ENCODE data around the gene SCML2. TPM values are rescaled to one million over a fixed set of nuclear protein-coding genes. Genes with fewer than 3 reads are reported as not detected.
"Not testable (repeated sequence)": the region's sequence is repeated elsewhere in the genome, so short reads cannot be mapped to it uniquely, and the experiment has no call there.

Gene SCML2
- 40.3 TPM for polyA plus RNA-seq (2013, experiment 1 of 4)
- polyA plus RNA-seq (2013, experiment 2 of 4): 39.1 TPM
- polyA plus RNA-seq (2013, experiment 3 of 4): 33.2 TPM
- polyA plus RNA-seq (2013, experiment 4 of 4): 34.4 TPM

DNA sequence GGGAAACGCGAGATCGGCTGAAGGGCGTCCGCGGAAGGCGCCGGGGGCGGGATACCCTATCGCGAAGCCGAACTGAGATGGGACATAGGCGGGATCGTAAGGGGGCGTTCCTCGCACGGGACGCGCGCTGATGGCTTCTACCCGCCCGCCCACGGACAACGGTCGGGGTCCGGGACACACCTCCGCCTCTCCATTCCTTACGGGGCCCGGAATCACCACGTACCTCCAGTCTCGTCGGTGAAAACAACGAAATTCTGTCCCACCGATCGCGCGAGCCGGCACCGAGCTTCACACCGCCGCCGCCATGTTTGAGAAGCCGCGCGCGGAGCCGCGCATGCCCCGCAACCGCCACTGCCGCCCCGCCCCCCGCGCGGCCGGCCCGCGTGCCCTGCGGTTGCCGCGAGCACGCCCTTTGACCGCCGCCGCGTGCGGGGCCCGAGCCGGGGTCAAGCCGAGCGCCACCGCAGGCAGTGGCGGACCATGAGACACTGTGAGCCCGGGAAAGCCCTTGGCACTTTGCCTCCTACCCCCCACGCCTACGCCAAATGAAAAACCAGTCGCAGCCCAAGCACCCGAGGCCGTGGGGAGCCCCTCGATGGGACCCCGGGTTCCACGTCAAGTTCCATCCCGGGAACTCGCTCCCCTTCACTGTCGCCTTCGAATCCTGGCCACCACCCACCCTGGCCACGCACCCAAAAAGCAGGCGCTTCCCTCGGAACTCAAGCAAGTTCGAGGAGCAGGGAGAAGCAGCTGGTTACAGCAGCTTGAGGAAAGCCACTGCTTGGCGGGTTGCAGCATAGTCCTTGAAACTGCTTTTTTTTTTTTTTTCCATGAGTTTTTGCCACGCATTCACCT, at the start of gene SCML2:
SCML2 (minus strand) TSS at position 320 of the 855 bp plus-strand sequence. CDS start 20,617 bp downstream, outside the sequence.
- 1 to 2% methylated on average over 92 of the region's 92 CpGs for WGBS, 2 experiments
- H3K4me3 ChIP-seq (ENCODE audit: insufficient read depth, low read depth, low read length): peak within 1 kb of the TSS; percentile 53
- no peaks in the 10 kb centered on the region for H3K36me3 ChIP-seq (ENCODE audit: control insufficient read depth, insufficient read depth, low read length)
- H3K9me3 ChIP-seq (ENCODE audit: control insufficient read depth, low read length): no peaks in the 10 kb centered on the region
- H3K27me3 ChIP-seq (ENCODE audit: control insufficient read depth, insufficient read depth, low read length, poor library complexity, severe bottlenecking): peaks cover 11% of the 10 kb centered on the region
- peak within 1 kb of the TSS; percentile 44 for H3K27ac ChIP-seq (ENCODE audit: insufficient read depth, low read depth, low read length, poor library complexity, severe bottlenecking)
- no peaks in the 10 kb centered on the region for H3K4me1 ChIP-seq (ENCODE audit: control insufficient read depth, insufficient read depth, low read length)

DNA sequence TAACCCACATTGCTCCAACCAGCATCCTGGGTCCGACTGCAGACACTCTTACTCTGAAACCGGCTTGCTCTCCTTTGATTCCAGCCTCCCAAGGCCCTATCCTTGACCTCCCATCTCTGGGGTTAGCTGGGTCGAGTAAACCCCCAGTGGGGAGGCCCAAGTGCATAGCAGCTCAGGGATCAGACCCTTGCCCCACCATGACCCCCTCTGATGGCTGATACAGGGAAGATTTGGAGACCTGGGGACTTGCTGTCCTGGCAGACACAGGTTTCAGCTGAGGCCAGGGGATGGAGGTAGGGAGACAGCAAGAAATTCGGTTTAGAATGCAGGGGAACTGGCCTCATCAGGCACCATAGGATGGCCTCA, 47.3 kb upstream of the SCML2 start:
- H3K27me3 ChIP-seq (ENCODE audit: control insufficient read depth, insufficient read depth, low read length, poor library complexity, severe bottlenecking): no peaks in the 10 kb centered on the region
- no peaks in the 10 kb centered on the region for H3K36me3 ChIP-seq (ENCODE audit: control insufficient read depth, insufficient read depth, low read length)
- no peak overlapping the region for H3K4me3 ChIP-seq (ENCODE audit: insufficient read depth, low read depth, low read length)
- WGBS, 2 experiments: 85 to 92% methylated on average over 4 of the region's 4 CpGs
- H3K4me1 ChIP-seq (ENCODE audit: control insufficient read depth, insufficient read depth, low read length): no peaks in the 10 kb centered on the region
- H3K9me3 ChIP-seq (ENCODE audit: control insufficient read depth, low read length): no peaks in the 10 kb centered on the region
- no peak overlapping the region for H3K27ac ChIP-seq (ENCODE audit: insufficient read depth, low read depth, low read length, poor library complexity, severe bottlenecking)

DNA sequence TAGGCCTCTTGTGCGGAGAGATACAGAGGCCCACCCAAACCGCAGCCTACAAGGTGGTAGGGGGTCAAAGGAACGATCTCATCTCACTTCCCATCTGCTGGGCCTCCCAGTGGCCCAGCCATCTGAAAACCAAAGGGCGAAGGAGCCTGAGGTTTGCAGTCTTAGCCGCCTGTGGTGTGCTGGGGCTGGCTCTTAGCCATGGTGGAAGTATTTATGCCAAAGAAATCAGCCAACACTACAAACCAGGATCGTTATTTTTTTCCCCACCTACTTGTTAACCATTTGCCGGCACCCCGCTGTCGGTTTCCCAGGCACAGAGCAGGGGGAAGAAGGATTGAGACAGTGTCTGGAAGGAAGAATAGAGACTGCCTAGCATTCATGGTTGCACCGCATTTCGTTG, 40.0 kb upstream of the SCML2 start:
- Histone ChIP-seq H3K27me3 (ENCODE audit: control insufficient read depth, insufficient read depth, low read length, poor library complexity, severe bottlenecking) (no peaks in the 10 kb centered on the region), H3K27ac (ENCODE audit: insufficient read depth, low read depth, low read length, poor library complexity, severe bottlenecking) (no peak overlapping the region), H3K4me3 (ENCODE audit: insufficient read depth, low read depth, low read length) (no peak overlapping the region), H3K9me3 (ENCODE audit: control insufficient read depth, low read length) (no peaks in the 10 kb centered on the region), H3K36me3 (ENCODE audit: control insufficient read depth, insufficient read depth, low read length) (no peaks in the 10 kb centered on the region), H3K4me1 (ENCODE audit: control insufficient read depth, insufficient read depth, low read length) (no peaks in the 10 kb centered on the region)
- 89 to 90% methylated on average over 9 to 11 of the region's 11 CpGs for WGBS, 2 experiments

DNA sequence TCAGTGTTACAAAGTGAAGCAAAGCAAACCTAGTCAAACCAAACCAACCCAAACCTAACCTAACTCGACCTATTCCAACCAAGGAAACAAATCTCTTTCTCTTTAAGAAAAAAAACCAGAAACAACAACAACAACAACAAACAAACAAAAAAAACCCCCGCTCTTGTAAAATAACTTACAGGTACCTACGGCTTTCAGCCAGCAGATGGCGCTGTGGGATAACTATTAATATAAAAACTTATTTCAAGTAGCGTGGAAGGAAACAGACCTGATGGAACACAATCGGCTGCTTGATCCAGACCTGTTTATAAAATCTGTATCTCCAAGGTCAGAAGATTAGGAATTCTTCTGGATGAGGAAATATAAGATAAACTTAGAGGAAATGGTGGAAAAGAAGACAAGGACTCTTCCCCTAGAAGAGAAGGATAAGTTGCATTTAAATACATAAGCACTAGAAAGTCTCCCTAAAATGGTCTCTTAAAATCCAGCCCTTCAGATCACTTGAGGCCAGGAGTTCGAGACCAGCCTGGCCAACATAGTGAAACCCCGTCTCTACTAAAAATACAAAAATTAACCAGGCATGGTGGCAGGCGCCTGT, 36.6 kb upstream of the SCML2 start:
- no peaks in the 10 kb centered on the region for H3K36me3 ChIP-seq (ENCODE audit: control insufficient read depth, insufficient read depth, low read length)
- no peaks in the 10 kb centered on the region for H3K4me1 ChIP-seq (ENCODE audit: control insufficient read depth, insufficient read depth, low read length)
- H3K4me3 ChIP-seq (ENCODE audit: insufficient read depth, low read depth, low read length): no peak overlapping the region
- no peak overlapping the region for H3K27ac ChIP-seq (ENCODE audit: insufficient read depth, low read depth, low read length, poor library complexity, severe bottlenecking)
- WGBS, 2 experiments: 33 to 34% methylated on average over 4 to 6 of the region's 9 CpGs
- no peaks in the 10 kb centered on the region for H3K27me3 ChIP-seq (ENCODE audit: control insufficient read depth, insufficient read depth, low read length, poor library complexity, severe bottlenecking)
- H3K9me3 ChIP-seq (ENCODE audit: control insufficient read depth, low read length): no peaks in the 10 kb centered on the region

DNA sequence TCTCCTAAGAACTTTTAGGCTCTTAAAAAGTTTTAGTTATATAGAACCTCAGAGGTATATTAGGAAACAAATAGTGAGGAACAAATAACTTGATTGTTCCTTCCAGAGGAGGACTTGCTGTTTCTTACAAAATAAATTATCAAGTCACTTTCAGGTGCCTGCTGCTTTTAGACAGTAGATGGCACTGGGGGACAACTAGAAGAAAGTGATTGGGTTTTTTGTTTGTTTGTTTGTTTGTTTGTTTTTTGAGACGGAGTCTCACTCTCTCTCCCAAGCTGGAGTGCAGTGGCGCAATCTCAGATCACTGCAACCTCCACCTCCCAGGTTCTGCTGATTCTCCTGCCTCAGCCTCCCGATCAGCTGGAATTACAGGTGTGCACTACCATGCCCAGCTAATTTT, 35.5 kb upstream of the SCML2 start:
- H3K4me3 ChIP-seq (ENCODE audit: insufficient read depth, low read depth, low read length): no peak overlapping the region
- 63 to 79% methylated on average over 3 of the region's 3 CpGs for WGBS, 2 experiments
- no peaks in the 10 kb centered on the region for H3K9me3 ChIP-seq (ENCODE audit: control insufficient read depth, low read length)
- no peak overlapping the region for H3K27ac ChIP-seq (ENCODE audit: insufficient read depth, low read depth, low read length, poor library complexity, severe bottlenecking)
- no peaks in the 10 kb centered on the region for H3K4me1 ChIP-seq (ENCODE audit: control insufficient read depth, insufficient read depth, low read length)
- no peaks in the 10 kb centered on the region for H3K27me3 ChIP-seq (ENCODE audit: control insufficient read depth, insufficient read depth, low read length, poor library complexity, severe bottlenecking)
- no peaks in the 10 kb centered on the region for H3K36me3 ChIP-seq (ENCODE audit: control insufficient read depth, insufficient read depth, low read length)

DNA sequence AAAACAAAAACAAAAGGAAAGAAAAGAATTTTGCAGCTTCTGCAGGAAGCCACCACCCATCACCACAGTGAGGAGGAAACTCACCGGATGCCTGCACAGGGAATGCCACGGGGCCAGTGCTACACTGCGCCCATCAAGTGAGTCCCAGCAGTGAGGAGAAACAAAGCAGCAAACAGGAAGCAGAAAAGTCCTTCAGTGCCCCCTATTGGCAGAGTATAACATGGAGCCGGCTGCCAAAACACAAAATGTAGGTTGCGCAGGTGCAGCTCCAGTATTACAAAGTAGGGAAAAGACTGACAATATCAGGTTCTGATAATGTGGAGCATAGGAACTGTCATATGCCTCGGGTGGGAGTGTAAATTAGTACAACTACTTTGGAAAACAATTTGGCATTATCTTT, 23.3 kb upstream of the SCML2 start:
- Histone ChIP-seq H3K9me3 (ENCODE audit: control insufficient read depth, low read length) (no peaks in the 10 kb centered on the region), H3K4me1 (ENCODE audit: control insufficient read depth, insufficient read depth, low read length) (no peaks in the 10 kb centered on the region), H3K27ac (ENCODE audit: insufficient read depth, low read depth, low read length, poor library complexity, severe bottlenecking) (no peak overlapping the region), H3K36me3 (ENCODE audit: control insufficient read depth, insufficient read depth, low read length) (no peaks in the 10 kb centered on the region), H3K27me3 (ENCODE audit: control insufficient read depth, insufficient read depth, low read length, poor library complexity, severe bottlenecking) (no peaks in the 10 kb centered on the region), H3K4me3 (ENCODE audit: insufficient read depth, low read depth, low read length) (no peak overlapping the region)
- 33 to 34% methylated on average over 6 of the region's 6 CpGs for WGBS, 2 experiments

DNA sequence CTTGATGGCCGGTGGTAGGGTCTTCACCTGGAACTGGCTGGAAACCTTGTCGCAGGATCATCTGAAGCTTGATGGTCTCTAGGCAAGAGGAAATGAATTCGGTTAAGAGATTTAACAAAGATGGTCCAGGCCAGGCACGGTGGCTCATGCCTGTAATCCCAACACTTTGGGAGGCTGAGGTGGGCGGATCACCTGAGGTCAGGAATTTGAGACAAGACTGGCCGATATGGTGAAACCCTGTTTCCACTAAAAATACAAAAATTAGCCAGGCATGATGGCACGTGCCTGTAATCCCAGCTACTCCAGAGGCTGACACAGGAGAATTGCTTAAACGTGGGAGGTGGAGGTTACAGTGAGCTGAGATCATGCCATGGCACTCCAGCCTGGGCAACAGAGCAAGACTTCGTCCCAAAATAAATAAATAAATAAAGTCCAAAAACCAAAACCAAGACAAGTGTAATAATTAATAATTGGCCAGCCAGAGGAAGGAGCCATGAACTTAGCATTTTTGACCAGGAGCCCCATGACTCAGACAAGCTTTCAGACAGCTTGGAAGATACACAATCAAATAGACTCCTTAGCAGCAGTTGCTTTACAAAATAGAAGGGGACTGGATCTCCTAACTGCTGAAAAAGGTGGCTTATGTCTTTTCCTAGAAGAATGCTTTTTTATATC, 20.8 kb upstream of the SCML2 start:
- 88 to 92% methylated on average over 8 to 9 of the region's 9 CpGs for WGBS, 2 experiments
- not testable (repeated sequence) for H3K4me1 ChIP-seq (ENCODE audit: control insufficient read depth, insufficient read depth, low read length); H3K27ac ChIP-seq (ENCODE audit: insufficient read depth, low read depth, low read length, poor library complexity, severe bottlenecking); H3K27me3 ChIP-seq (ENCODE audit: control insufficient read depth, insufficient read depth, low read length, poor library complexity, severe bottlenecking); H3K4me3 ChIP-seq (ENCODE audit: insufficient read depth, low read depth, low read length); H3K36me3 ChIP-seq (ENCODE audit: control insufficient read depth, insufficient read depth, low read length); H3K9me3 ChIP-seq (ENCODE audit: control insufficient read depth, low read length)

DNA sequence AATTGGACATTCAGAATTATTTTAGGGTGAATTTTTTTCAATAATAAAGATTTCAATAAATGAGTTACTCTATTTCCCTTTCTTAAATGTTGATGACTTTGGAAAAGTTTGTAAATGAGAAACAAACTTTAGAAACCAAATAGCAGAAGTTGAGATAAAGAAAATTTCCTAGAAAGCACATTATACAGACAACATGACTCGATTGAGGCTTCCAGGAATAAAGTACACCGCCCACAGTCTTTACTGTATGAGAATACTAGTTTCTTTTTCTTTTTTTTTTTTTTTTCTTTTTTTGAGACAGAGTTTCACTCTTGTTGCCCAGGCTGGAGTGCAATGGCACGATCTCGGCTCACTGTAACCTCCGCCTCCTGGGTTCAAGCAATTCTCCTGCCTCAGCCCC, 14.6 kb upstream of the SCML2 start:
- not testable (repeated sequence) for H3K27me3 ChIP-seq (ENCODE audit: control insufficient read depth, insufficient read depth, low read length, poor library complexity, severe bottlenecking); H3K27ac ChIP-seq (ENCODE audit: insufficient read depth, low read depth, low read length, poor library complexity, severe bottlenecking); H3K4me1 ChIP-seq (ENCODE audit: control insufficient read depth, insufficient read depth, low read length); H3K36me3 ChIP-seq (ENCODE audit: control insufficient read depth, insufficient read depth, low read length); H3K9me3 ChIP-seq (ENCODE audit: control insufficient read depth, low read length); H3K4me3 ChIP-seq (ENCODE audit: insufficient read depth, low read depth, low read length)
- WGBS, 2 experiments: 88 to 95% methylated on average over 3 to 4 of the region's 5 CpGs

DNA sequence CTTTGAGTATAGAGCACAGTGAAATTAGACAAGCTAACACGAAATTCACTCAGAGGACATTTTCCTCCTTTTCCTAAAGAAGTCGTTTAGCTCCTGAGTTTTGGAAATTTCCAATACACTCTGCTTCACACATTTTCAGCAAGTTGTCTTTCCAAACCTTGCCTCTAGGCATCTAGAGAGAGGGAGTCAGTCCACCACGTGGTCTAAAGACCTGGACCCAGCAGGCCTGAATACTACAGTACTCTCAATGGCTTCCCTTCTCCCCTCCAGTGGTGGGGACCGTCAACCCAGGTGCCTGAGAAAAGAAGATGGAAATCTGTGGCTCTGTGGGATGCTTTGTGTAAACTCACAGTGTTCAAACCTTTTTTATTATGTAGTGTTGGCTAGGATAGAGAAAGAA, 13.9 kb upstream of the SCML2 start:
- Histone ChIP-seq H3K36me3 (ENCODE audit: control insufficient read depth, insufficient read depth, low read length) (no peaks in the 10 kb centered on the region), H3K9me3 (ENCODE audit: control insufficient read depth, low read length) (no peaks in the 10 kb centered on the region), H3K27ac (ENCODE audit: insufficient read depth, low read depth, low read length, poor library complexity, severe bottlenecking) (no peak overlapping the region), H3K4me1 (ENCODE audit: control insufficient read depth, insufficient read depth, low read length) (no peaks in the 10 kb centered on the region), H3K27me3 (ENCODE audit: control insufficient read depth, insufficient read depth, low read length, poor library complexity, severe bottlenecking) (no peaks in the 10 kb centered on the region), H3K4me3 (ENCODE audit: insufficient read depth, low read depth, low read length) (no peak overlapping the region)
- 72 to 93% methylated on average over 2 to 4 of the region's 4 CpGs for WGBS, 2 experiments

DNA sequence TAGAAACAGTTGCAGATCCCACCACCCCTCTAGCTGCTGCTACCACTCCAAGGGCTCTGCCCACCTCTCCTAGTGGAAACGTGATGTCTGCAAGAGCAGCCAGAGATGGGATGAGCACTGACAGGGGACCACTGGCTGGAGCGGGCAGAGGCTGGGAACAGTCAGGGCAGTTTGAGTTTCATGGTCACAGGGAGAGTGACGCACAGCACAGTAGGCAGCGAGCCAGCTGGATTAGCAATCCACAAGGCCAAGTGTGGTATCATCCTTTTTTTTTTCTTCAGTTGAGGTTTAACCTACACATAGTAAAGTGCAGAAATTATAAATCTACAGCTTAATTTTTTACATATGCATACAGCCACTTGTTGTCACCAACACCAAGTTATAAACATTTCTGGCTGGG, 6.4 kb upstream of the SCML2 start:
- no peaks in the 10 kb centered on the region for H3K4me1 ChIP-seq (ENCODE audit: control insufficient read depth, insufficient read depth, low read length)
- no peak overlapping the region for H3K4me3 ChIP-seq (ENCODE audit: insufficient read depth, low read depth, low read length)
- no peaks in the 10 kb centered on the region for H3K9me3 ChIP-seq (ENCODE audit: control insufficient read depth, low read length)
- H3K27me3 ChIP-seq (ENCODE audit: control insufficient read depth, insufficient read depth, low read length, poor library complexity, severe bottlenecking): peaks cover 1% of the 10 kb centered on the region
- no peak overlapping the region for H3K27ac ChIP-seq (ENCODE audit: insufficient read depth, low read depth, low read length, poor library complexity, severe bottlenecking)
- H3K36me3 ChIP-seq (ENCODE audit: control insufficient read depth, insufficient read depth, low read length): no peaks in the 10 kb centered on the region
- 83 to 89% methylated on average over 4 of the region's 4 CpGs for WGBS, 2 experiments

All from ectodermal cell (in vitro differentiated cells).